OCI-LY1 (cell line): ENCODE data around the gene CAB39L.

ENCODE experiments used
- H2AFZ ChIP-seq: fragments of 200-600 bp; sonication (generic), shearing (Covaris generic); 2 replicates; pipeline ENCODE4 v1.6.0; 2014; ENCODE audit warnings: antibody characterized with exemption, mild to moderate bottlenecking, low read length
- H3F3A ChIP-seq: fragments of 200-600 bp; sonication (generic), shearing (Covaris generic); 2 replicates; pipeline ENCODE4 v1.6.0; 2014; ENCODE audit warnings: mild to moderate bottlenecking, antibody characterized with exemption, low read length, moderate library complexity; ENCODE audit not compliant: insufficient read depth
- H3K27ac ChIP-seq: fragments of 200-600 bp; sonication (generic); 2 replicates; pipeline ENCODE4 v1.5.1; 2014; ENCODE audit warnings: low read length, mixed run types, mild to moderate bottlenecking, low read depth; ENCODE audit not compliant: poor library complexity, severe bottlenecking
- H3K27me3 ChIP-seq: fragments of 200-600 bp; sonication (generic); 2 replicates; pipeline ENCODE4 v1.6.0; 2014; ENCODE audit warnings: antibody characterized with exemption, mild to moderate bottlenecking, low read length, moderate library complexity; ENCODE audit not compliant: insufficient read depth
- H3K36me3 ChIP-seq: fragments of 200-600 bp; sonication (generic); 2 replicates; pipeline ENCODE4 v1.6.1; 2014; ENCODE audit warnings: mild to moderate bottlenecking, antibody characterized with exemption, low read length, moderate library complexity, mixed read lengths; ENCODE audit not compliant: insufficient read depth
- H3K4me1 ChIP-seq: fragments of 200-600 bp; sonication (generic); 2 replicates; pipeline ENCODE4 v1.5.1; 2014; ENCODE audit warnings: mild to moderate bottlenecking, low read length, moderate library complexity; ENCODE audit not compliant: insufficient read depth, severe bottlenecking
- H3K4me2 ChIP-seq: fragments of 200-600 bp; sonication (generic), shearing (Covaris generic); 2 replicates; pipeline ENCODE4 v1.6.1; 2014; ENCODE audit warnings: low read length
- H3K4me3 ChIP-seq: fragments of 200-600 bp; sonication (generic); 2 replicates; pipeline ENCODE4 v1.5.1; 2014; ENCODE audit warnings: low read length, low read depth, mild to moderate bottlenecking, mixed read lengths; ENCODE audit not compliant: poor library complexity, severe bottlenecking
- H3K79me2 ChIP-seq: fragments of 200-600 bp; shearing (Covaris generic); 2 replicates; pipeline ENCODE4 v1.6.1; 2016; ENCODE audit warnings: mixed run types, low read length, mixed read lengths; ENCODE audit not compliant: insufficient read depth
- H3K9ac ChIP-seq: fragments of 200-600 bp; sonication (generic), shearing (Covaris generic); 2 replicates; pipeline ENCODE4 v1.6.1; 2014; ENCODE audit warnings: mild to moderate bottlenecking, low read length, mixed read lengths
- H3K9me2 ChIP-seq: fragments of 200-600 bp; sonication (generic), shearing (Covaris generic); 2 replicates; pipeline ENCODE4 v1.6.1; 2014; ENCODE audit warnings: low read depth, mild to moderate bottlenecking, low read length, mixed read lengths
- H3K9me3 ChIP-seq: fragments of 200-600 bp; shearing (Covaris generic); 2 replicates; pipeline ENCODE4 v1.6.1; 2014; ENCODE audit warnings: low read length, mixed read lengths
- H4K20me1 ChIP-seq: fragments of 200-600 bp; sonication (generic), shearing (Covaris generic); 2 replicates; pipeline ENCODE4 v1.6.0; 2016; ENCODE audit warnings: mild to moderate bottlenecking, low read length; ENCODE audit not compliant: insufficient read depth
- EZH2 ChIP-seq: fragments of 200-600 bp; sonication (generic), shearing (Covaris generic); IDR thresholded peaks from 2 replicates; pipeline ENCODE4 v1.8.0; 2017; ENCODE audit warnings: borderline replicate concordance, mixed run types, mild to moderate bottlenecking, antibody characterized with exemption, low read length, moderate library complexity, mixed read lengths
- TF ChIP-seq, protein P1 (sequence below): fragments of 200-600 bp; sonication (generic), shearing (Covaris generic); IDR thresholded peaks from 2 replicates; pipeline ENCODE4 v1.5.1; 2017; ENCODE audit warnings: mild to moderate bottlenecking, antibody characterized with exemption, low read length, moderate library complexity, mixed read lengths

Gene CAB39L

DNA sequence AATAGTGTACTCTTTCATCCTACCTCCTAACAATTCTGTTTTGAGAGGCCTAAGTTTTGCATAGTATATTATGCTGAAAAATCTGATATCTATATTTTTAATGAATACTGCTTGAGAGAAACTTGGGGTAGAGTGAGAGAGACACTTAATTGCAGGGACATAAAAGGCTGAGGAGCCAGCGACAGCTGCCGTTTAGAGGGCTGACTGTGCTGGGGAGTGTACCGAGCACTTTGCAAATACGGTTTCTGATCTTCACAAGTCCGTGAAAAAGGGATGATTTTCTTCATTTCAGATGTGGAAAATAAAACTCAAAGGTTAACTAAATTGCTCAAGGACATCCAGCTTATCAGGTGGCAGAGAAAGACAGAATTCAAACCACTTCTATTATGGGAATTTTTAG, 97.4 kb downstream of the CAB39L start:
- H3K4me1 ChIP-seq: no peaks in the 10 kb centered on the region
- no peaks in the 10 kb centered on the region for H3F3A ChIP-seq
- H4K20me1 ChIP-seq: no peaks in the 10 kb centered on the region
- H3K9ac ChIP-seq: no peak overlapping the region
- no peak overlapping the region for H3K27ac ChIP-seq
- no peak overlapping the region for H3K4me3 ChIP-seq
- H3K36me3 ChIP-seq: peaks cover 57% of the 10 kb centered on the region
- no peaks in the 10 kb centered on the region for H3K79me2 ChIP-seq
- no peaks in the 10 kb centered on the region for H3K9me2 ChIP-seq
- H3K4me2 ChIP-seq: no peak overlapping the region
- no peak overlapping the region for H2AFZ ChIP-seq
- no peaks in the 10 kb centered on the region for H3K27me3 ChIP-seq
- no peaks in the 10 kb centered on the region for H3K9me3 ChIP-seq
- TF ChIP-seq, protein P1, sequence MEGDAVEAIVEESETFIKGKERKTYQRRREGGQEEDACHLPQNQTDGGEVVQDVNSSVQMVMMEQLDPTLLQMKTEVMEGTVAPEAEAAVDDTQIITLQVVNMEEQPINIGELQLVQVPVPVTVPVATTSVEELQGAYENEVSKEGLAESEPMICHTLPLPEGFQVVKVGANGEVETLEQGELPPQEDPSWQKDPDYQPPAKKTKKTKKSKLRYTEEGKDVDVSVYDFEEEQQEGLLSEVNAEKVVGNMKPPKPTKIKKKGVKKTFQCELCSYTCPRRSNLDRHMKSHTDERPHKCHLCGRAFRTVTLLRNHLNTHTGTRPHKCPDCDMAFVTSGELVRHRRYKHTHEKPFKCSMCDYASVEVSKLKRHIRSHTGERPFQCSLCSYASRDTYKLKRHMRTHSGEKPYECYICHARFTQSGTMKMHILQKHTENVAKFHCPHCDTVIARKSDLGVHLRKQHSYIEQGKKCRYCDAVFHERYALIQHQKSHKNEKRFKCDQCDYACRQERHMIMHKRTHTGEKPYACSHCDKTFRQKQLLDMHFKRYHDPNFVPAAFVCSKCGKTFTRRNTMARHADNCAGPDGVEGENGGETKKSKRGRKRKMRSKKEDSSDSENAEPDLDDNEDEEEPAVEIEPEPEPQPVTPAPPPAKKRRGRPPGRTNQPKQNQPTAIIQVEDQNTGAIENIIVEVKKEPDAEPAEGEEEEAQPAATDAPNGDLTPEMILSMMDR: no peak
- no peak for TF ChIP-seq EZH2

DNA sequence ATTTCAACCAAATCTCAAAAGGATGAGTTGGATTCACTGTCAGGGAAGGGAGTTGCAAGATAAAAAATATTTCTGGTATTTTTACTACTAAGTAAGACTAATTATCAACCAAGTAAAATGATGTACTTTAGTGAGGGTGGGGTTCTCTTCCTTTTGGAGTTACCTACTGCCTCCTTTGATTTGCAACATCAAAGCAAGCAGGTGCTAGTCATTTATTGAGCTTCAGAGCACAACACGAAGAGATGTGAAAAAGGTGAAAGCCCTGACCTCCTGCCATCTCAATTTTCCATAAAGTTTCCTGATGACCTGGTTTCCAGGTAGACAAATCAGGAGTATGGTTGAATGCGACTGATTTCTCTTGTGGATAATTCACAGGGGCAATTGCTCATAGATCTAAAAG, 100.1 kb downstream of the CAB39L start:
- Histone ChIP-seq H3K4me2 (no peak overlapping the region), H4K20me1 (no peaks in the 10 kb centered on the region), H3K79me2 (no peaks in the 10 kb centered on the region), H3F3A (no peaks in the 10 kb centered on the region), H3K36me3 (peaks cover 56% of the 10 kb centered on the region), H3K4me3 (no peak overlapping the region), H2AFZ (no peak overlapping the region), H3K4me1 (no peaks in the 10 kb centered on the region), H3K9me2 (no peaks in the 10 kb centered on the region), H3K27ac (no peak overlapping the region), H3K9me3 (no peaks in the 10 kb centered on the region), H3K27me3 (no peaks in the 10 kb centered on the region), H3K9ac (no peak overlapping the region)
- TF ChIP-seq EZH2: no peak
- TF ChIP-seq, protein P1: no peak

DNA sequence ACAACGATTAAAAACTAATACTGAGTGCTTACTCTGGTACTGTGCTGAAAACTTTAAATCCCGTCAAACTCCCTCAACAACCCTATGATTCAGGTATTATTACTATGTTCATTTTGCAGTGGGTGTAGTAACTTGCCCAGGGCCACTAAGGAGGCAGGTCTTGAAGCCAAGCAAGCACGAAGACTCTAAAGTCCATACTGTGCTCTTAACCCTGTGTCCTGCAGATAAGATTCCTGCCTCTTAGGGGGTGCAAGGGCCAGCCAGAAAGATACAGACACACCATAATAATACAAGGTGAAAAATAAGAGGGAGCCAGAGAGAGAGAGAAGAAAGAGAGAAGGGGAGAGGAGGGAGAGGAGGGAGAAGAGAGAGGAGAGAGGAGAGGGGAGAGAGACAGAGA, 100.6 kb downstream of the CAB39L start:
- H3K79me2 ChIP-seq: no peaks in the 10 kb centered on the region
- no peak for TF ChIP-seq EZH2
- TF ChIP-seq, protein P1: no peak
- no peaks in the 10 kb centered on the region for H4K20me1 ChIP-seq
- no peaks in the 10 kb centered on the region for H3K9me2 ChIP-seq
- no peak overlapping the region for H3K27ac ChIP-seq
- no peaks in the 10 kb centered on the region for H3K9me3 ChIP-seq
- H2AFZ ChIP-seq: no peak overlapping the region
- H3K9ac ChIP-seq: no peak overlapping the region
- H3K4me1 ChIP-seq: no peaks in the 10 kb centered on the region
- H3K36me3 ChIP-seq: peaks cover 54% of the 10 kb centered on the region
- H3K4me3 ChIP-seq: no peak overlapping the region
- no peaks in the 10 kb centered on the region for H3K27me3 ChIP-seq
- no peak overlapping the region for H3K4me2 ChIP-seq
- H3F3A ChIP-seq: no peaks in the 10 kb centered on the region
